ENCODE results near the gene CARS1. TPM values are rescaled to one million over a fixed set of nuclear protein-coding genes. Genes with fewer than 3 reads are reported as not detected.

Gene CARS1
- total RNA-seq, 1 donor from 2014 or later, result 17.2 TPM

DNA sequence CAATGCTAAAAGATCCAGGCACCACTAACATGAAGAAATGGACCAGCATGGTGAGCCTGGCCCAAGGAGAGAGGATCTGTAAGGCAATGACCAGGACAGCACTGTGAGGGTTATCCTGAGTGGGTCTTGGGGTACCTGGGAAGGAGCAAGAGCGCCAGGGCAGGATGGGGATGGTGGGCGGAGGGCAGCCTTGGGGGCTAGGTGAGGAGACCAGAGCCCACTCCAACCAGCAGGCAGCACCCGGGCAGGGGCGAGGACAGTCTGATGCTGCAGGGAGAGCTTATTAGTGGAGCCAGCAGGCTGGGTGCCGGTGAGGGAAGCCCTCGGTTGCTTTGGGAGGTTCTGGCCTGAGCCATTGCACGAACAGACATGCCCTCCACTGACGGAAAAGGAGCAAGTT is 54.4 kb downstream of the CARS1 start:
- Mint-ChIP-seq H3K4me1 (peaks cover 11% of the 10 kb centered on the region), H3K27ac (no peak overlapping the region), H3K4me3 (no peak overlapping the region), H3K36me3 (peaks cover 19% of the 10 kb centered on the region), H3K27me3 (ENCODE audit: insufficient read depth, low read depth) (peaks cover 7% of the 10 kb centered on the region), H3K9me3 (no peaks in the 10 kb centered on the region)
- H3K36me3 ChIP-seq, result no peaks in the 10 kb centered on the region
- no peak overlapping the region for H2AFZ ChIP-seq (replicated peaks)
- H3K27ac ChIP-seq, result no peak overlapping the region
- no peak for TF ChIP-seq EZH2phosphoT487 (IDR thresholded peaks at IDR 0.05)
- TF ChIP-seq EZH2 (IDR thresholded peaks at IDR 0.05), result no peak
- TF ChIP-seq, protein P1, sequence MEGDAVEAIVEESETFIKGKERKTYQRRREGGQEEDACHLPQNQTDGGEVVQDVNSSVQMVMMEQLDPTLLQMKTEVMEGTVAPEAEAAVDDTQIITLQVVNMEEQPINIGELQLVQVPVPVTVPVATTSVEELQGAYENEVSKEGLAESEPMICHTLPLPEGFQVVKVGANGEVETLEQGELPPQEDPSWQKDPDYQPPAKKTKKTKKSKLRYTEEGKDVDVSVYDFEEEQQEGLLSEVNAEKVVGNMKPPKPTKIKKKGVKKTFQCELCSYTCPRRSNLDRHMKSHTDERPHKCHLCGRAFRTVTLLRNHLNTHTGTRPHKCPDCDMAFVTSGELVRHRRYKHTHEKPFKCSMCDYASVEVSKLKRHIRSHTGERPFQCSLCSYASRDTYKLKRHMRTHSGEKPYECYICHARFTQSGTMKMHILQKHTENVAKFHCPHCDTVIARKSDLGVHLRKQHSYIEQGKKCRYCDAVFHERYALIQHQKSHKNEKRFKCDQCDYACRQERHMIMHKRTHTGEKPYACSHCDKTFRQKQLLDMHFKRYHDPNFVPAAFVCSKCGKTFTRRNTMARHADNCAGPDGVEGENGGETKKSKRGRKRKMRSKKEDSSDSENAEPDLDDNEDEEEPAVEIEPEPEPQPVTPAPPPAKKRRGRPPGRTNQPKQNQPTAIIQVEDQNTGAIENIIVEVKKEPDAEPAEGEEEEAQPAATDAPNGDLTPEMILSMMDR (IDR thresholded peaks at IDR 0.05), result no peak
- peaks cover 12% of the 10 kb centered on the region for H3K4me1 ChIP-seq
- H3K9me3 ChIP-seq (ENCODE audit: low read depth), result no peaks in the 10 kb centered on the region
- peaks cover 6% of the 10 kb centered on the region for H4K20me1 ChIP-seq (ENCODE audit: low read depth)
- H3K4me2 ChIP-seq, result no peak overlapping the region
- no peaks in the 10 kb centered on the region for H3K79me2 ChIP-seq (ENCODE audit: low read depth)
- H3K27me3 ChIP-seq, result no peaks in the 10 kb centered on the region
- H3F3A ChIP-seq (ENCODE audit: low read depth), result peaks cover 5% of the 10 kb centered on the region
- no peak overlapping the region for H3K4me3 ChIP-seq
- no peak overlapping the region for H3K9ac ChIP-seq
- no peak for DNase-seq (ENCODE audit: low spot score)

DNA sequence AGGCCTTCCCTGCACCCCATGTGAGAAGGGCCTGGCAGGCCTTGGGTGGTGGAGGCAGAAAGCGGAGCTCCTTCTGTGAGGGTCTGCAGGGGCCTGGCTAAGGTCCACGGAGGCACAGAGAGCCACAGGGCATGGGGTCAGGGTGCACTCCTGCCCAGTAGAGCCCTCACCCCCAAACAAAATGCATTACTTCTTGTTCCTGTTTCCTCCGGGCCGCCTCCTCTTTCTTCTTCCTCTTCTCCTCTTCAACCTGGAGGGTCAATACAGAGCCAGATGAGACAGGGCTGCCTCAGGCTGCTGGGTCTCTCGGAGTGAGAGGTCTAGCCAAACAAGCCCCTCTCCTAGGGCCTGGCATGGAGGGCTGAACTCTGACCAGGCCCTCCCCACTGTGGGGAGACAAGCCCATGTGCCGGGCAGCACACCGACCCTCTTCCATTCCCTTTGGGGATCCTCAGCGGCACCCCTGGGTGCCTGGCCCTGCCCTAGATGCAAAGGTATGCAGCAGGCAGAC is 54.8 kb downstream of the CARS1 start:
- Histone ChIP-seq H3K79me2 (ENCODE audit: low read depth) (no peaks in the 10 kb centered on the region), H3K4me2 (no peak overlapping the region), H3K4me1 (peaks cover 12% of the 10 kb centered on the region), H3F3A (ENCODE audit: low read depth) (peaks cover 7% of the 10 kb centered on the region), H3K36me3 (no peaks in the 10 kb centered on the region), H3K4me3 (no peak overlapping the region), H3K27ac (no peak overlapping the region), H2AFZ (replicated peaks) (no peak overlapping the region), H4K20me1 (ENCODE audit: low read depth) (peaks cover 6% of the 10 kb centered on the region), H3K27me3 (no peaks in the 10 kb centered on the region), H3K9ac (no peak overlapping the region), H3K9me3 (ENCODE audit: low read depth) (no peaks in the 10 kb centered on the region)
- Mint-ChIP-seq H3K27ac (no peak overlapping the region), H3K27me3 (ENCODE audit: insufficient read depth, low read depth) (peaks cover 6% of the 10 kb centered on the region), H3K4me1 (peaks cover 11% of the 10 kb centered on the region), H3K9me3 (no peaks in the 10 kb centered on the region), H3K36me3 (peaks cover 19% of the 10 kb centered on the region), H3K4me3 (no peak overlapping the region)
- no peak for DNase-seq (ENCODE audit: low spot score)
- TF ChIP-seq EZH2phosphoT487 (IDR thresholded peaks at IDR 0.05) (no peak), EZH2 (IDR thresholded peaks at IDR 0.05) (no peak)
- TF ChIP-seq, protein P1 (IDR thresholded peaks at IDR 0.05), result no peak

DNA sequence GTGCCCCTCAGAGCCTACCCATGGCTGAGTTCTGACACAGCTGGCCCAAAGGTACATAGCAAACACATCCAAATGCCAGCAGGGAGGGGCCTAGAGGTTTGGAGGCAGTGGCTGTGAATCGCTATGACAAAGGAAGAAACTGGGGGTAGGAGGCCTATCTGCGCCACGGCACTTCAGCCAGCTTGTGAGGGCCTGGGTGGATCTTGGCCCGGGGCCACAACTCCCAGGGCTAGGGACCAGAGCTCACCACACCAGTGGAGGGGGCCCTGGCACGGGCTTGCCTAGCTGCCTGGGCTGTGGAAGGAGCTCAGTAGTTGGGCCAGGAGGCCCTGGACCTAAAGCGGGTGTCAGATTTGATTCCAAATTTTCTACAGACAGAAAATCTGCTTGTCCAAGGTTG is 55.7 kb downstream of the CARS1 start:
- peaks cover 11% of the 10 kb centered on the region for H3K4me1 Mint-ChIP-seq
- H3K36me3 Mint-ChIP-seq, result peaks cover 19% of the 10 kb centered on the region
- H2AFZ ChIP-seq (replicated peaks), result no peak overlapping the region
- no peak overlapping the region for H3K27ac Mint-ChIP-seq
- no peaks in the 10 kb centered on the region for H3K27me3 ChIP-seq
- no peaks in the 10 kb centered on the region for H3K9me3 Mint-ChIP-seq
- H3K9me3 ChIP-seq (ENCODE audit: low read depth), result no peaks in the 10 kb centered on the region
- no peak for DNase-seq (ENCODE audit: low spot score)
- no peak overlapping the region for H3K27ac ChIP-seq
- H4K20me1 ChIP-seq (ENCODE audit: low read depth), result peaks cover 6% of the 10 kb centered on the region
- no peak overlapping the region for H3K4me2 ChIP-seq
- peaks cover 6% of the 10 kb centered on the region for H3K27me3 Mint-ChIP-seq (ENCODE audit: insufficient read depth, low read depth)
- no peak overlapping the region for H3K4me3 ChIP-seq
- peaks cover 12% of the 10 kb centered on the region for H3K4me1 ChIP-seq
- H3K79me2 ChIP-seq (ENCODE audit: low read depth), result no peaks in the 10 kb centered on the region
- H3F3A ChIP-seq (ENCODE audit: low read depth), result peaks cover 7% of the 10 kb centered on the region
- no peak overlapping the region for H3K4me3 Mint-ChIP-seq
- no peaks in the 10 kb centered on the region for H3K36me3 ChIP-seq
- TF ChIP-seq EZH2phosphoT487 (IDR thresholded peaks at IDR 0.05) (no peak), EZH2 (IDR thresholded peaks at IDR 0.05) (no peak)
- no peak overlapping the region for H3K9ac ChIP-seq

Measured in neural progenitor cell (in vitro differentiated cells).